GM18505 (cell line): Measurements from ENCODE around the gene APOL3.
"Not testable (repeated sequence)": the region's sequence is repeated elsewhere in the genome, so short reads cannot be mapped to it uniquely, and the experiment has no call there.

ENCODE experiments used
- ATAC-seq: cut with Tn5 transposase; IDR thresholded peaks from one replicate; pipeline ENCODE4 v1.9.1; 2021; ENCODE audit not compliant: unreplicated experiment
- POLR2A ChIP-seq: IDR thresholded peaks from 4 replicates; pipeline ENCODE4 v1.6.1; 2011; ENCODE audit warnings: borderline replicate concordance; ENCODE audit not compliant: insufficient read depth, insufficient read length; ENCODE audit errors: extremely low read depth

APOL3 gene

GRCh38 chr22:36198536-36198935 is 38.0 kb upstream of the APOL3 start:
- no peak for TF ChIP-seq POLR2A
- ATAC-seq = no peak

DNA sequence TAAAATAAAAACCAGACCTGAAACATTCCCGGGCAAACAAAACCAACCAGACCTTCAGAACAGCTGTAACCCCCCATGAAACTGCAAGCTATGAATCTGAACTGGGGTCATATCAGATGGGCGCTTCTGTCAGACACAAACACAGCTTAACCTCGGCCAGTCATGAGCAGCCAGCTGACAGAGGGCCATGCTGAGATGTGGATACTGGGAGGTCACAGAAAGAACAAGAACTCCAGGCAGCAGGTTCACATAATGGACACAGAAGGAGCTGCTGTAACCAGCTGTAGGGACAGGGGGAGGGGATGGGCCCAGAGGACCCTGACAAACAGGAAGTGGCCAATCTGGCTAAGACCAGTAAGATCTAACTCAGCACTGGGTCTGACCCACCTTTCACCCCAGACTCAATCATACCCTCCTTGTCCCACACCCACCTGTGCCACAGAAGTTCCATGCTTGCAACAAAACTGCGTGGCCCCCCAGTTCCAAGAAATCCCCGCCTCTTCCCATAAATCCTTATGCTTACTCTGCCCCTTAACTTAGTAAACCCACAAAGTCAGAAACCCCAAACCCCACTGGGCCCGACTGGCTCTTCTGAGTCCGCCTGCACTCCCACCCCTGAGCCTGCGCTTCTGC is 37.1 kb upstream of the APOL3 start:
- no peak for TF ChIP-seq POLR2A
- ATAC-seq = no peak

GRCh38 chr22:36197065-36197440 is 36.5 kb upstream of the APOL3 start:
- no peak for ATAC-seq
- no peak for TF ChIP-seq POLR2A

- ATAC-seq = no peak
These were observed 35.9 kb upstream of the APOL3 start for GRCh38 chr22:36196254-36197064.

DNA sequence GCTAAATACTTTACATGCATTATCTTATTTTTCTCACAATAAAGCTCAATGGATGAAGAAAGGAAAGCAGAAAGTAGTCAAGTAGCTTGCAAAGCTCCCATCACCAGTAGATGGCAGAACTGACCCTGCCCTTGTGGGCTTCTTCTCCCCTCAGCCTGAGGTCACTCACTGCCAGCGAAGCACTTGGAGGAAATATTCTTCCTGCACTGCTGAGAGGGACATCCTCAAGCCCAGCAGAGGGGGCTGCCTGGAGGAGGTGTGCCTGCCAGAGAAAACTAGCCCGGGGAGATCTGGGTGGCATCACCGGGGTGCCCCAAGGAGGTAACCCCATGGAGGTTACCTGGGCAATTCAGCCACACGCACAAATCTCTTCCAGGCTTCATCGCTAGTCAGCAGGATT is 34.4 kb upstream of the APOL3 start:
- no peak for ATAC-seq
- TF ChIP-seq POLR2A = no peak

More at GRCh38 chr22:36196254-36197064, 35.9 kb upstream of the APOL3 start:
- no peak for TF ChIP-seq POLR2A

DNA sequence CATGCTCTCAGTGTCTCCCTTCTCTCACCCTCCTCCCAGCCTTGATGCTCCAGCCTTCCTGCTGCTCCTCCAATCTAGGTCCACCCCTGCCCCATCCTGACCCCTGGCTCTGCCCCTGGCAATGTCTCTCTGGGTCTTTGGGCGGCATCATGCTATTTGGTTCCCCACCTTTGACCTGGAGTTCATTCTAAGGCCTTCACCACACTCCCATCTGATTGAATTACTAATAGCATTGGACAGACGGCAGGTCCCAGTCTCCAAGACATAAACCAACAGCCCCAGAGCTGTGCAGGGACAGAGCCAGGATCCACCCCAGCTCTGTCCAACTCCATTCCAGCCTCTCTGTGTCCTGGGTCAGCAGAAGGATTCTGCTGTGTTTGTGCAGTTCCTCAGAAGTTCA is 33.8 kb upstream of the APOL3 start:
- no peak for ATAC-seq
- TF ChIP-seq POLR2A = no peak

GRCh38 chr22:36193577-36193976 is 33.0 kb upstream of the APOL3 start:
- no peak for TF ChIP-seq POLR2A
- ATAC-seq = no peak

DNA sequence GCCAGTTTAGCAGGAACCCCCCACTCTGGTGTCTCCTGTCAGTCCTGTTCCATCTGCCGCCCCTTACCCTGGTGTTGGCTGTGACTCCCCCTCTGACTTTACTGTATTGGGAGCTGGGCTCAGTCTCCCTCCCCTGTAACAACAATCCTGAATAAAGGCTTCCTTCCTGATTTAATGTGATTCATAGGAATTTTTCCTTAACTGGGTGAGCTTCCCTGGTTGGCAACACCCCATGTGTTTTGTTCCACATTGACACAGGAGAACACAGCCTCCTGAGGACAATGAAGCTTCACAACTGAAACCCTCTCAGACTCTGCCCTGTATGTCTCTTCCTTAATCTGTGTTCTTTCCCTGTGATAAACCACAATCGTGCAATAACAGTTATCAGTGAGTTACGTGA is 32.6 kb upstream of the APOL3 start:
- ATAC-seq = no peak
- TF ChIP-seq POLR2A = no peak

DNA sequence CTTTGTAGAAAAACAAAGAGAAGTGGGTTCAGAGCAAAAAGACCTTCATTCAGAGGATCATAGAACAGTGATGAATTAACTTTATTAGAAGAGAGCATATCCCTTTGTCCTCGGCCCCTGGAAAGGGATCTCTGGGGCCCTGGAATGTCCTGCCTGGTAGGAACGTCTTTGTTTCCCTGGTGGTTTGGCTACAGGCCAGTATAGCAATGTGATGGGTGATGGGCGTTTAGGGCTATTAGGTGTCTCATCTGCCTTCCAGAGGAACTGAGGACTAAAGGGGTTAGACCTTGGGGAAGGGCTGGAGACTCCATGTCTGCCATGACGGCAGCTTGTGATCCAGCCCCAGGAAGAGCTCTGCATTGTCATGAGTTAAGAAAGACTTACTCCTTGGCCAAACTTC is 32.0 kb upstream of the APOL3 start:
- no peak for TF ChIP-seq POLR2A
- no peak for ATAC-seq

- TF ChIP-seq POLR2A = no peak
- ATAC-seq = no peak
These were observed 30.7 kb upstream of the APOL3 start for GRCh38 chr22:36191106-36191836.

GRCh38 chr22:36187862-36188261 is 27.3 kb upstream of the APOL3 start:
- not testable (repeated sequence) for ATAC-seq

- TF ChIP-seq POLR2A = no peak
- no peak for ATAC-seq
These were observed 25.5 kb upstream of the APOL3 start for GRCh38 chr22:36185828-36186624.

DNA sequence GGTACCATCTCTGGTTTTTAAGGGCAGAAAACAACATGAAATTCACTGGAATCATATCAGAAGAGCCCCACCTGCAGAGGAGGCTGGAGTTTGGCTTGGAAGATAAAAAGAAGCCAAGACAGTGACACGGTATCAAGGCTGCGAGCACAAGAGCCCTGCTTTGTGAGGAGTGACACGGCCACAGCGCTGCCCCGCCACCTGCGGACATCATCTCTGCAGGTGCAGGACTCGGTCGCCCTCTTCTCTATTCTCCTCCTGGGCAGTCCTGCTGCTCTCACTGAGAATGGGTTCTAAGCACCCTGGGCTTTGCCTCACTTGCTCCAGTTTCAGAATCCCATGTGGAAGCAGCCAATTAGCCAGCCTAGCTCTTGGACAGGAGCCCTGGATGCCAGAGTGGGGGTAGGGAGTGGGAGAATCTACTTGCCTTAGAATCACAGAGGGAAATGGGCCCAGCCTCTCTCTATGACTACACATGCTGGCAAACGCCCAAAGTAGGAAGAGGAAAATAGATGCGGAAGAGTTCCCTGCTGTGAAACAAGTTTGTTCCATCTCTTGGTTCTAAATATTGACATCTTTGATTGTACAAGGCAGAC is 24.0 kb upstream of the APOL3 start:
- no peak for ATAC-seq
- no peak for TF ChIP-seq POLR2A

- TF ChIP-seq POLR2A = no peak
- no peak for ATAC-seq
These were observed 22.9 kb upstream of the APOL3 start for GRCh38 chr22:36183446-36183845.

GRCh38 chr22:36182857-36183256 is 22.3 kb upstream of the APOL3 start:
- ATAC-seq = no peak
- TF ChIP-seq POLR2A = no peak
